ENCODE measurements around the gene SESTD1. TPM values are rescaled to one million over a fixed set of nuclear protein-coding genes. Genes with fewer than 3 reads are reported as not detected.

SESTD1 gene
- total and polyA plus RNA-seq, 2 experiments from 2014 or later: 34.7 to 44.0 TPM

DNA sequence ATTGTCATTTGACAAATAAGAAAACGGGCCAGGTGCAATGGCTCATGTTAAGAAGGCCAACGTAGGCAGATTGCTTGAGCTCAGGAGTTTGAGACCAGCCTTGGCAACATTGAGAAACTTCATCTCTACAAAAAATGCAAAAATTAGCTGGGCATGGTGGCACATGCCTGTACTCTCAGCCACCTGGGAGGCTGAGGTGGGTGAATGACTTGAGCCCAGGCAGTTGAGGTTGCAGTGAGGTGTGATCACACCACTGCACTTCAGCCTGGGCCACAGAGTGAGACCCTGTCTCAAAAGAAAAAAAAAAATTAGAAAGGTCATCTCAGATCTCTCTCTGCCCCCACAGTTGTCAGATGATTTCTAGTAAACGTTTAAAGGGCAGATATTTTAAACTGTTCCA is 4.4 kb downstream of the SESTD1 start:
- H3K79me2 ChIP-seq: peaks cover 81% of the 10 kb centered on the region
- H3K9me3 ChIP-seq (ENCODE audit: low read depth): no peaks in the 10 kb centered on the region
- peaks cover 36% of the 10 kb centered on the region for H4K20me1 ChIP-seq (ENCODE audit: insufficient read depth, poor library complexity, severe bottlenecking)
- H3K36me3 ChIP-seq (replicated peaks; ENCODE audit: insufficient read depth, low read depth): no peaks in the 10 kb centered on the region
- WGBS (ENCODE audit: low lambda C conversion rate, missing lambda C conversion rate): 76% methylated on average over 3 of the region's 3 CpGs
- H3K9me2 ChIP-seq (replicated peaks; ENCODE audit: insufficient read depth): no peaks in the 10 kb centered on the region
- H2AFZ ChIP-seq: no peak overlapping the region
- H3K27ac ChIP-seq: no peak overlapping the region
- no peak for TF ChIP-seq EZH2phosphoT487 (IDR thresholded peaks at IDR 0.05; ENCODE audit: low read depth, severe bottlenecking, unreplicated experiment)
- TF ChIP-seq, protein P1, sequence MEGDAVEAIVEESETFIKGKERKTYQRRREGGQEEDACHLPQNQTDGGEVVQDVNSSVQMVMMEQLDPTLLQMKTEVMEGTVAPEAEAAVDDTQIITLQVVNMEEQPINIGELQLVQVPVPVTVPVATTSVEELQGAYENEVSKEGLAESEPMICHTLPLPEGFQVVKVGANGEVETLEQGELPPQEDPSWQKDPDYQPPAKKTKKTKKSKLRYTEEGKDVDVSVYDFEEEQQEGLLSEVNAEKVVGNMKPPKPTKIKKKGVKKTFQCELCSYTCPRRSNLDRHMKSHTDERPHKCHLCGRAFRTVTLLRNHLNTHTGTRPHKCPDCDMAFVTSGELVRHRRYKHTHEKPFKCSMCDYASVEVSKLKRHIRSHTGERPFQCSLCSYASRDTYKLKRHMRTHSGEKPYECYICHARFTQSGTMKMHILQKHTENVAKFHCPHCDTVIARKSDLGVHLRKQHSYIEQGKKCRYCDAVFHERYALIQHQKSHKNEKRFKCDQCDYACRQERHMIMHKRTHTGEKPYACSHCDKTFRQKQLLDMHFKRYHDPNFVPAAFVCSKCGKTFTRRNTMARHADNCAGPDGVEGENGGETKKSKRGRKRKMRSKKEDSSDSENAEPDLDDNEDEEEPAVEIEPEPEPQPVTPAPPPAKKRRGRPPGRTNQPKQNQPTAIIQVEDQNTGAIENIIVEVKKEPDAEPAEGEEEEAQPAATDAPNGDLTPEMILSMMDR (IDR thresholded peaks at IDR 0.05; ENCODE audit: poor library complexity): no peak
- no peak for TF ChIP-seq EZH2 (IDR thresholded peaks at IDR 0.05; ENCODE audit: borderline replicate concordance)
- no peak overlapping the region for H3K4me3 ChIP-seq
- no peak for DNase-seq (ENCODE audit: low spot score)
- H3K4me2 ChIP-seq: no peak overlapping the region
- no peaks in the 10 kb centered on the region for H3K27me3 ChIP-seq
- peaks cover 6% of the 10 kb centered on the region for H3K4me1 ChIP-seq (ENCODE audit: insufficient read depth)

DNA sequence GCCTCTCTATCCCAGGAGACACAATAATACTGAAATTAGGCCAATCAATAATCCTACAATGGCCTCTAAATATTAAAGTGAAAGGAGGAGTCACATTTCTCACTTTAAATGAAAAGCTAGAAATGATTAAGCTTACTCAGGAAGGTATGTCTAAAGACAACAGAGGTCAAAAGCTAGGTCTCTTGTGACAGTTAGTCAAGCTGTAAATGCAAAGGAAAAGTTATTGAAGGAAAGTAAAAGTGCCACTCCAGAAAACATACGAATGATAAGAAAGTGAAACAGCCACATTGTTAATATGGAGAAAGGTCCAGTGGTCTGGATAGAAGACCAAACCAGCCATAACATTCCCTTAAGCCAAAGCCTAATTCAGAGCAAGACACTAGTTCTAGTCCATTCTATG is 9.5 kb downstream of the SESTD1 start:
- Histone ChIP-seq H3K9me3 (ENCODE audit: low read depth) (no peaks in the 10 kb centered on the region), H3K4me2 (no peak overlapping the region), H2AFZ (no peak overlapping the region), H3K9me2 (replicated peaks; ENCODE audit: insufficient read depth) (no peaks in the 10 kb centered on the region), H3K4me1 (ENCODE audit: insufficient read depth) (no peaks in the 10 kb centered on the region), H3K27me3 (no peaks in the 10 kb centered on the region), H3K36me3 (replicated peaks; ENCODE audit: insufficient read depth, low read depth) (no peaks in the 10 kb centered on the region), H4K20me1 (ENCODE audit: insufficient read depth, poor library complexity, severe bottlenecking) (peaks cover 13% of the 10 kb centered on the region), H3K4me3 (no peak overlapping the region), H3K79me2 (peaks cover 98% of the 10 kb centered on the region), H3K27ac (no peak overlapping the region)
- TF ChIP-seq, protein P1 (IDR thresholded peaks at IDR 0.05; ENCODE audit: poor library complexity): no peak
- no peak for TF ChIP-seq EZH2 (IDR thresholded peaks at IDR 0.05; ENCODE audit: borderline replicate concordance)
- TF ChIP-seq EZH2phosphoT487 (IDR thresholded peaks at IDR 0.05; ENCODE audit: low read depth, severe bottlenecking, unreplicated experiment): no peak
- WGBS (ENCODE audit: low lambda C conversion rate, missing lambda C conversion rate): 91% methylated on average over 1 of the region's 1 CpG
- no peak for DNase-seq (ENCODE audit: low spot score)

DNA sequence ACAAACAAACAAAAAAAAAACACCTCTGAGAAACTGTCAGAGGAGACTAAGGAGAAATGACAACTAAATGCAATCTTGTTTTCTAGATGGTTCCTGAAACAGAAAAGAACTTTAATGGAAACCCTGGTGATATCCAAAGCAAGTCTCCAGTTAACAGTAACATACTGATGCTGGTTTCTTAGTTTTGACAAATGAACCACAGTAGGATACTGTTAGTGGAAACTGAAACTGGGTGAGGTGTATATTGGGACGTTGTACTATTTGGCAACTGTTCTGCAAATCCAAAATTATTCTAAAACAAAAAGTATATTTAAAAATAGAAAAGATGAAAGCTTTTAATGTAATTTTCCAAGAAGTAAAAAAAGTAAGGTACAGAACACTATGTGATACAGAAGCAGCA is 11.4 kb downstream of the SESTD1 start:
- no peak overlapping the region for H3K4me3 ChIP-seq
- WGBS (ENCODE audit: low lambda C conversion rate, missing lambda C conversion rate): 100% methylated on average over 1 of the region's 1 CpG
- H2AFZ ChIP-seq: no peak overlapping the region
- H3K9me3 ChIP-seq (ENCODE audit: low read depth): no peaks in the 10 kb centered on the region
- no peaks in the 10 kb centered on the region for H3K4me1 ChIP-seq (ENCODE audit: insufficient read depth)
- H3K9me2 ChIP-seq (replicated peaks; ENCODE audit: insufficient read depth): no peaks in the 10 kb centered on the region
- peaks cover 98% of the 10 kb centered on the region for H3K79me2 ChIP-seq
- no peak for DNase-seq (ENCODE audit: low spot score)
- peaks cover 9% of the 10 kb centered on the region for H4K20me1 ChIP-seq (ENCODE audit: insufficient read depth, poor library complexity, severe bottlenecking)
- TF ChIP-seq, protein P1 (IDR thresholded peaks at IDR 0.05; ENCODE audit: poor library complexity): no peak
- TF ChIP-seq EZH2 (IDR thresholded peaks at IDR 0.05; ENCODE audit: borderline replicate concordance) (no peak), EZH2phosphoT487 (IDR thresholded peaks at IDR 0.05; ENCODE audit: low read depth, severe bottlenecking, unreplicated experiment) (no peak)
- H3K4me2 ChIP-seq: no peak overlapping the region
- no peak overlapping the region for H3K27ac ChIP-seq
- H3K36me3 ChIP-seq (replicated peaks; ENCODE audit: insufficient read depth, low read depth): no peaks in the 10 kb centered on the region
- no peaks in the 10 kb centered on the region for H3K27me3 ChIP-seq

DNA sequence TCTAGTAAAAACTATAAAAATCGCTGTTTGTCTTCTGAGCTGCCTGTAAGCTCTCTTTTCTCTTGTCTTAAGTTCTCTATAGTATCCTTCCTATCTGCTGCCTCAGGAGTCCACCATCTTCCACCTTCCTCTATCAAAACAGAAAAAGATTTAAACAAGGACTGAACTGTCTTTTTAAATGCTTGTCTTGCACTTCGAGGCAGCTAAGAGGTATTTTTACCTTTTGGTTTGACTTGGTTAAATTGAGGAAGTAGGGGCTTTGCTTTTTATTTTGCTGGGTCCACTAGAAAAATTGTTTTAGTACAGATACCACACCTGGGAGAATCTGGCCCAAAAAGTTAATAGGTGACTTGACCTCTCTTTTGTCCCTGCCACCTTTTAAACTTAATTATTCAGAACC is 12.2 kb downstream of the SESTD1 start:
- Histone ChIP-seq H3K4me2 (peak overlapping the region; percentile 1), H3K27ac (no peak overlapping the region), H3K9me3 (ENCODE audit: low read depth) (no peaks in the 10 kb centered on the region), H3K79me2 (peaks cover 98% of the 10 kb centered on the region), H3K27me3 (no peaks in the 10 kb centered on the region), H3K36me3 (replicated peaks; ENCODE audit: insufficient read depth, low read depth) (no peaks in the 10 kb centered on the region), H3K4me3 (no peak overlapping the region), H2AFZ (no peak overlapping the region), H3K9me2 (replicated peaks; ENCODE audit: insufficient read depth) (no peaks in the 10 kb centered on the region), H3K4me1 (ENCODE audit: insufficient read depth) (no peaks in the 10 kb centered on the region), H4K20me1 (ENCODE audit: insufficient read depth, poor library complexity, severe bottlenecking) (peaks cover 5% of the 10 kb centered on the region)
- 70% methylated on average over 2 of the region's 2 CpGs for WGBS (ENCODE audit: low lambda C conversion rate, missing lambda C conversion rate)
- no peak for DNase-seq (ENCODE audit: low spot score)
- TF ChIP-seq EZH2 (IDR thresholded peaks at IDR 0.05; ENCODE audit: borderline replicate concordance) (no peak), EZH2phosphoT487 (IDR thresholded peaks at IDR 0.05; ENCODE audit: low read depth, severe bottlenecking, unreplicated experiment) (no peak)
- TF ChIP-seq, protein P1 (IDR thresholded peaks at IDR 0.05; ENCODE audit: poor library complexity): no peak
